H9 (cell line): ENCODE data around the gene IFNG-AS1. TPM values are rescaled to one million over a fixed set of nuclear protein-coding genes. Genes with fewer than 3 reads are reported as not detected.

Experiments
- DNase-seq: peaks from one replicate; pipeline ENCODE4 v3.0.0-alpha.2; 2017
- H2AFZ ChIP-seq: one replicate; pipeline ENCODE4 v1.6.1; 2013; ENCODE audit warnings: mild to moderate bottlenecking, low read length, control low read depth, moderate library complexity
- H2AK5ac ChIP-seq: 2 replicates; pipeline ENCODE4 v1.6.1; 2013; ENCODE audit warnings: low read length, control low read depth, mixed read lengths; ENCODE audit not compliant: insufficient read length
- H2BK120ac ChIP-seq: one replicate; pipeline ENCODE4 v1.6.1; 2013; ENCODE audit warnings: low read depth, mild to moderate bottlenecking, low read length, control low read depth, inconsistent platforms; ENCODE audit not compliant: poor library complexity, severe bottlenecking
- H2BK12ac ChIP-seq: 2 replicates; pipeline ENCODE4 v1.6.1; 2013; ENCODE audit warnings: low read length, control low read depth, mixed read lengths, low read depth; ENCODE audit not compliant: insufficient read length
- H2BK15ac ChIP-seq: 2 replicates; pipeline ENCODE4 v1.6.1; 2013; ENCODE audit warnings: low read depth, low read length, control low read depth
- H2BK20ac ChIP-seq: one replicate; pipeline ENCODE4 v1.6.1; 2013; ENCODE audit warnings: low read depth, mild to moderate bottlenecking, low read length, control low read depth, inconsistent platforms; ENCODE audit not compliant: poor library complexity, severe bottlenecking
- H2BK5ac ChIP-seq: 2 replicates; pipeline ENCODE4 v1.6.1; 2013; ENCODE audit warnings: low read length, control low read depth, mixed read lengths; ENCODE audit not compliant: insufficient read length
- H3K14ac ChIP-seq: 2 replicates; pipeline ENCODE4 v1.6.1; 2013; ENCODE audit warnings: low read length, control low read depth; ENCODE audit not compliant: insufficient read depth
- H3K18ac ChIP-seq: 2 replicates; pipeline ENCODE4 v1.6.1; 2013; ENCODE audit warnings: low read depth, mild to moderate bottlenecking, mixed read lengths, low read length, control low read depth; ENCODE audit not compliant: insufficient read length
- H3K23ac ChIP-seq: 2 replicates; pipeline ENCODE4 v1.6.1; 2013; ENCODE audit warnings: low read length, control low read depth, mixed read lengths, low read depth; ENCODE audit not compliant: insufficient read length
- H3K23me2 ChIP-seq: 2 replicates; pipeline ENCODE4 v1.6.1; 2013; ENCODE audit warnings: low read depth, mild to moderate bottlenecking, mixed read lengths, low read length, control low read depth; ENCODE audit not compliant: insufficient read length, poor library complexity, severe bottlenecking
- H3K27ac ChIP-seq: 2 replicates; pipeline ENCODE4 v1.5.1; 2013; ENCODE audit warnings: low read length, control low read depth, mixed read lengths, low read depth; ENCODE audit not compliant: insufficient read length
- H3K27me3 ChIP-seq: 2 replicates; pipeline ENCODE4 v1.6.1; 2013; ENCODE audit warnings: low read length, control low read depth, inconsistent platforms; ENCODE audit not compliant: insufficient read depth
- H3K4ac ChIP-seq: 2 replicates; pipeline ENCODE4 v1.6.1; 2013; ENCODE audit warnings: low read depth, mild to moderate bottlenecking, control low read depth, inconsistent platforms, low read length, moderate library complexity
- H3K4me1 ChIP-seq: 2 replicates; pipeline ENCODE4 v1.6.1; 2013; ENCODE audit warnings: low read length, control low read depth, inconsistent platforms; ENCODE audit not compliant: insufficient read depth
- H3K4me2 ChIP-seq: 2 replicates; pipeline ENCODE4 v1.6.1; 2013; ENCODE audit warnings: low read length, control low read depth, mixed read lengths; ENCODE audit not compliant: insufficient read length, insufficient read depth
- H3K56ac ChIP-seq: 2 replicates; pipeline ENCODE4 v1.6.1; 2013; ENCODE audit warnings: low read depth, mild to moderate bottlenecking, mixed read lengths, low read length, control low read depth; ENCODE audit not compliant: insufficient read length
- H3K79me1 ChIP-seq: 2 replicates; pipeline ENCODE4 v1.6.1; 2013; ENCODE audit warnings: low read depth, mild to moderate bottlenecking, moderate library complexity, low read length, control low read depth, inconsistent platforms; ENCODE audit not compliant: insufficient read depth, poor library complexity, severe bottlenecking
- H3K79me2 ChIP-seq: 2 replicates; pipeline ENCODE4 v1.6.1; 2013; ENCODE audit warnings: low read length, control low read depth, inconsistent platforms; ENCODE audit not compliant: insufficient read depth
- H3K9ac ChIP-seq: 2 replicates; pipeline ENCODE4 v1.6.1; 2013; ENCODE audit warnings: low read length, control low read depth, mixed read lengths; ENCODE audit not compliant: insufficient read length; ENCODE audit errors: extremely low read depth
- H3K9me3 ChIP-seq: one replicate; pipeline ENCODE4 v1.6.1; 2013; ENCODE audit warnings: low read depth, low read length, inconsistent platforms; ENCODE audit not compliant: control insufficient read depth
- H3T11ph ChIP-seq: one replicate; pipeline ENCODE4 v1.6.1; 2013; ENCODE audit warnings: mild to moderate bottlenecking, low read length, control low read depth, inconsistent platforms
- H4K20me1 ChIP-seq: one replicate; pipeline ENCODE4 v1.6.1; 2013; ENCODE audit not compliant: control insufficient read depth, insufficient read length, insufficient read depth
- H4K5ac ChIP-seq: 2 replicates; pipeline ENCODE4 v1.6.1; 2013; ENCODE audit warnings: low read depth, mild to moderate bottlenecking, mixed read lengths, low read length, control low read depth; ENCODE audit not compliant: insufficient read length
- H4K8ac ChIP-seq: replicated peaks from 2 replicates; pipeline ENCODE4 v1.6.1; 2013; ENCODE audit warnings: low read length, control low read depth, mixed read lengths, low read depth; ENCODE audit not compliant: insufficient read length
- H4K91ac ChIP-seq: 2 replicates; pipeline ENCODE4 v1.6.1; 2013; ENCODE audit warnings: low read depth, mild to moderate bottlenecking, moderate library complexity, mixed read lengths, low read length, control low read depth; ENCODE audit not compliant: insufficient read length
- H3K27ac Mint-ChIP-seq, 3 experiments: 2 replicates in 2 of 3; 3 replicates in 1 of 3; pipeline ENCODE4 v1.8.0; 2020 to 2021; ENCODE audit warnings: mixed read lengths in 3 of 3, mild to moderate bottlenecking in 1 of 3, moderate library complexity in 1 of 3
- H3K27me3 Mint-ChIP-seq: 2 replicates; pipeline ENCODE4 v1.8.0; 2021; ENCODE audit warnings: low read depth, mild to moderate bottlenecking, moderate library complexity, mixed read lengths
- H3K36me3 Mint-ChIP-seq, 3 experiments: 2 replicates in 2 of 3; 3 replicates in 1 of 3; pipeline ENCODE4 v1.8.0; 2020 to 2021; ENCODE audit warnings: low read depth in 3 of 3, mixed read lengths in 3 of 3; ENCODE audit not compliant: insufficient read depth in 1 of 3
- H3K4me1 Mint-ChIP-seq, 2 experiments: 2 replicates each; pipeline ENCODE4 v1.8.0; 2020; ENCODE audit warnings: mixed read lengths in 2 of 2
- H3K4me3 Mint-ChIP-seq, 2 experiments: 2 replicates in 1 of 2; 3 replicates in 1 of 2; pipeline ENCODE4 v1.8.0; 2020 to 2021; ENCODE audit warnings: mild to moderate bottlenecking in 2 of 2, mixed read lengths in 2 of 2, moderate library complexity in 1 of 2
- H3K9me3 Mint-ChIP-seq, 2 experiments: 2 replicates in 1 of 2; 3 replicates in 1 of 2; pipeline ENCODE4 v1.8.0; 2020; ENCODE audit warnings: mild to moderate bottlenecking in 2 of 2, mixed read lengths in 2 of 2, moderate library complexity in 1 of 2
- WGBS: extraction: QIAGEN DNeasy Blood & Tissue Kit; methylation state at CpG from one replicate; pipeline ENCODE4 v1.1.7; 2013; ENCODE audit warnings: missing lambda C conversion rate, low lambda C conversion rate, mixed read lengths; ENCODE audit not compliant: insufficient read length; ENCODE audit errors: extremely low coverage; 5-methylcytosine and 5-hydroxymethylcytosine counted together
- total RNA-seq: library from RNA; stranded (reverse); gene quantifications from 2 replicates; pipeline ENCODE4 v1.2.1, GENCODE V29; 2021
- TF ChIP-seq, protein P1 (sequence below): fragments of 200-600 bp; sonication (generic); conservative IDR thresholded peaks from 3 replicates; pipeline ENCODE4 v1.8.0; 2021; ENCODE audit warnings: antibody characterized with exemption, mild to moderate bottlenecking

Gene IFNG-AS1
- total RNA-seq, 1 experiment from 2014 or later = not detected

DNA sequence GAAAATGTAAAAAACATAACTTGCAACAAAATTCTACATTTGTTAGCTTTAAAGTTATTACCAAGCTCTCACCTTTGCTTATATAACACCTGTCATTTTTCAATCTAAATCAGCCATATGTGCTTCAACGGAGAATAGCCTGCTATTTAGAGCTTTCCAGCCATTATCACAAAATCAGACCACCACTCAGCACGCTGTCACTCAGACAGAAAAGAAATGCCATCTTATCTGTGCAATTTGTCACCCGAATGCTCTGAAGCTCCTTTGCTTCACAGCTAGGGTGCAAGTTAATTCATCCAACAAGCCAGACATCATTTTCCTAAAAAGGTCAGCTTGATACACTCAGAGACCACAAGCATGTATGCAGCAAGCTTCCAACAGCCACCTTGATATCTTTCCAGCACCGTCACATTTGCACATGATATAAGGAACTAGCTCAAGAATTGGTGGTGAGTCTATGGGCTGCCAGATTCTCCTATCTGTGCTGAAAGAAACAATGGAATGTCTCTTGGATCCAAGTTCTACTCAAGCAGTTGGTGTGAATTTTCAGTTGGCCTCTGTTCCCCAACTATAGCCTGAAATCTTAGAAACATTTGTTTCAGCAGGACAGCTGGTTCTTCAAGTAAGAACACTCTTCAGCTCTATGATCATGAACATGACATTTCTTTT, 20.0 kb upstream of the IFNG-AS1 start:
- no peak overlapping the region for H4K8ac ChIP-seq
- TF ChIP-seq, protein P1, sequence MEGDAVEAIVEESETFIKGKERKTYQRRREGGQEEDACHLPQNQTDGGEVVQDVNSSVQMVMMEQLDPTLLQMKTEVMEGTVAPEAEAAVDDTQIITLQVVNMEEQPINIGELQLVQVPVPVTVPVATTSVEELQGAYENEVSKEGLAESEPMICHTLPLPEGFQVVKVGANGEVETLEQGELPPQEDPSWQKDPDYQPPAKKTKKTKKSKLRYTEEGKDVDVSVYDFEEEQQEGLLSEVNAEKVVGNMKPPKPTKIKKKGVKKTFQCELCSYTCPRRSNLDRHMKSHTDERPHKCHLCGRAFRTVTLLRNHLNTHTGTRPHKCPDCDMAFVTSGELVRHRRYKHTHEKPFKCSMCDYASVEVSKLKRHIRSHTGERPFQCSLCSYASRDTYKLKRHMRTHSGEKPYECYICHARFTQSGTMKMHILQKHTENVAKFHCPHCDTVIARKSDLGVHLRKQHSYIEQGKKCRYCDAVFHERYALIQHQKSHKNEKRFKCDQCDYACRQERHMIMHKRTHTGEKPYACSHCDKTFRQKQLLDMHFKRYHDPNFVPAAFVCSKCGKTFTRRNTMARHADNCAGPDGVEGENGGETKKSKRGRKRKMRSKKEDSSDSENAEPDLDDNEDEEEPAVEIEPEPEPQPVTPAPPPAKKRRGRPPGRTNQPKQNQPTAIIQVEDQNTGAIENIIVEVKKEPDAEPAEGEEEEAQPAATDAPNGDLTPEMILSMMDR = no peak
- H4K5ac ChIP-seq = no peak overlapping the region
- no peaks in the 10 kb centered on the region; the same call in none of the 2 replicates for H3K27me3 Mint-ChIP-seq
- no peaks in the 10 kb centered on the region for H3K23me2 ChIP-seq
- H3K79me2 ChIP-seq = no peaks in the 10 kb centered on the region
- H4K20me1 ChIP-seq = no peaks in the 10 kb centered on the region
- no peak overlapping the region; a peak in 1 of 7 replicates for H3K27ac Mint-ChIP-seq
- no peak overlapping the region for H2BK20ac ChIP-seq
- no peak overlapping the region for H3K56ac ChIP-seq
- H2BK120ac ChIP-seq = no peak overlapping the region
- H3K9me3 Mint-ChIP-seq = no peaks in the 10 kb centered on the region
- no peak overlapping the region for H3K4me3 Mint-ChIP-seq
- H2AK5ac ChIP-seq = no peak overlapping the region
- no peak for DNase-seq
- H3K18ac ChIP-seq = no peak overlapping the region
- no peak overlapping the region for H3K4me2 ChIP-seq
- no peaks in the 10 kb centered on the region for H3K9me3 ChIP-seq
- no peaks in the 10 kb centered on the region for H3K36me3 Mint-ChIP-seq
- H3K27ac ChIP-seq = no peak overlapping the region
- H2BK15ac ChIP-seq = no peak overlapping the region
- H3K79me1 ChIP-seq = no peaks in the 10 kb centered on the region
- H4K91ac ChIP-seq = no peak overlapping the region
- no peak overlapping the region for H3K9ac ChIP-seq
- no peaks in the 10 kb centered on the region for H3K4me1 ChIP-seq
- H3K4ac ChIP-seq = no peak overlapping the region
- H3K23ac ChIP-seq = no peak overlapping the region
- H3K14ac ChIP-seq = no peak overlapping the region
- no peak overlapping the region for H2BK12ac ChIP-seq
- no peak overlapping the region for H2BK5ac ChIP-seq
- H3T11ph ChIP-seq = no peak overlapping the region
- no peak overlapping the region for H2AFZ ChIP-seq
- no CpG with 5 or more reads among the region's 4 CpGs for WGBS
- no peaks in the 10 kb centered on the region for H3K4me1 Mint-ChIP-seq
- no peaks in the 10 kb centered on the region for H3K27me3 ChIP-seq
